Measurements from ENCODE around the gene ZGLP1. TPM values are rescaled to one million over a fixed set of nuclear protein-coding genes. Genes with fewer than 3 reads are reported as not detected.

ZGLP1 gene
- total RNA-seq, 1 donor from 2014 or later = 0.40 TPM

Other genes starting within 250 kb of the ZGLP1 start
- gene SHFL, start 223.5 kb downstream of the ZGLP1 start, total RNA-seq = 12.9 and 20.4 TPM in 2 replicates
- gene ANGPTL6, start 207.1 kb downstream of the ZGLP1 start, total RNA-seq = 0.20 and 0.22 TPM in 2 replicates
- gene PPAN, start 203.5 kb downstream of the ZGLP1 start, total RNA-seq = 12.6 and 23.0 TPM in 2 replicates
- gene P2RY11, start 198.1 kb downstream of the ZGLP1 start, total RNA-seq = 1.1 and 1.8 TPM in 2 replicates
- gene EIF3G, start 189.9 kb downstream of the ZGLP1 start, total RNA-seq = 228 and 274 TPM in 2 replicates
- 14.9 and 15.3 TPM in 2 replicates for gene DNMT1, start 114.9 kb downstream of the ZGLP1 start, total RNA-seq
- gene S1PR2, start 78.5 kb downstream of the ZGLP1 start, total RNA-seq = 0.20 and 0.44 TPM in 2 replicates
- 12.9 and 13.5 TPM in 2 replicates for gene MRPL4, start 57.6 kb downstream of the ZGLP1 start, total RNA-seq
- 8.3 and 8.5 TPM in 2 replicates for gene ICAM1, start 38.7 kb downstream of the ZGLP1 start, total RNA-seq
- gene ICAM4, start 22.9 kb downstream of the ZGLP1 start, total RNA-seq = 0.22 TPM in 1 of 2 replicates, not detected in the other
- gene ICAM5, start 19.9 kb downstream of the ZGLP1 start, total RNA-seq = under 0.01 TPM in 1 of 2 replicates, not detected in the other
- 6.8 and 13.9 TPM in 2 replicates for gene FDX2, start 6.2 kb upstream of the ZGLP1 start, total RNA-seq
- 5.4 and 6.2 TPM in 2 replicates for gene RAVER1, start 23.7 kb upstream of the ZGLP1 start, total RNA-seq
- gene ICAM3, start 29.8 kb upstream of the ZGLP1 start, total RNA-seq = 7.8 and 8.7 TPM in 2 replicates
- 41.2 and 74.0 TPM in 2 replicates for gene TYK2, start 70.8 kb upstream of the ZGLP1 start, total RNA-seq
- gene CDC37, start 93.7 kb upstream of the ZGLP1 start, total RNA-seq = 198 and 235 TPM in 2 replicates
- 1.3 and 1.8 TPM in 2 replicates for gene PDE4A, start 110.7 kb upstream of the ZGLP1 start, total RNA-seq
- gene KEAP1, start 193.5 kb upstream of the ZGLP1 start, total RNA-seq = 61.9 and 87.7 TPM in 2 replicates
- under 0.01 TPM in 2 replicates for gene S1PR5, start 207.6 kb upstream of the ZGLP1 start, total RNA-seq
- 5.0 and 7.0 TPM in 2 replicates for gene ATG4D, start 234.1 kb upstream of the ZGLP1 start, total RNA-seq